ENCODE measurements around the gene BCDIN3D. TPM values are rescaled to one million over a fixed set of nuclear protein-coding genes. Genes with fewer than 3 reads are reported as not detected.

BCDIN3D gene
- total RNA-seq, 1 donor = 5.4 TPM

DNA sequence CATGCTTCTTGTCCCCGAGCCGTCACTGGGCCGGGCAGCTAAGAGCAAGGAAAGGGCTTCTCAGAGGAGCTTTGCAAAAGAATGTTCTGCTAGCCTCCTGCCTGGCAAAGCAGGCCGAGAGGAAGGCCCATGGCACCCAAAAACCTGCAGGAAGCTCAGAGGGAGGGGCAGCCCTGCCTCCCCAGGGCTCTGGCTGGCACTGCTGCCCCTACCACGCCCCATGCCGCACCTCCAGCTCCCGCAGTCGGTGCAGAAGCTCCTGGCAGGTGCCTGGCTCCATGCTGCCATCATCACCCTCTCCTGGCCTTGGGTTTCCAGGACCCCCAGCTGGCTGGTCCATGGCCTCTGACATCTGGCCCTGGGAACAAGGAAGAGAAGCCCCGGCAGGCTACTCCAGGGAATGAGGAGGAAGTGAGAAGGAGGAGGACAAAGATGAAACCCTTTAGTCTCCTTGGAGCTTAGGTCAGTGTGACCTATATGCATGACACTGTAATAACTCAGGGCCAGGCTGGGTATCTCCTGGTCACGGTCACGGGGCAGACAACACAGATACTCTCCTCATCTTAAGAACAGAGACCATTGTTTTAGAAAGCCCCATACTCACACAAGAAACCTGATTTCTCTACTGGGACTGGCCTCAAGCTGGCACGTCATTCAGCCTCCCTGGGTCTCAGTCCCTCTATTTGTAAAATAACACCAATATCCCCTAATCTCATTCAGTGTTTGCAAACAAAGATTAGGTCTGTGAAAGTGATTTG, 39.0 kb downstream of the BCDIN3D start:
- Histone ChIP-seq H2AFZ (ENCODE audit: low read length) (no peak overlapping the region), H3K4me3 (ENCODE audit: insufficient read depth, low read length) (no peak overlapping the region), H3K27ac (ENCODE audit: low read depth, low read length) (no peak overlapping the region), H3K27me3 (ENCODE audit: insufficient read depth, low read length) (no peaks in the 10 kb centered on the region), H3K4me2 (ENCODE audit: insufficient read depth, low read length) (no peak overlapping the region), H3K4me1 (ENCODE audit: insufficient read depth, low read length) (peaks cover 4% of the 10 kb centered on the region), H3K9me3 (ENCODE audit: low read depth, low read length) (no peaks in the 10 kb centered on the region), H3K79me2 (ENCODE audit: insufficient read depth, low read length) (peaks cover 36% of the 10 kb centered on the region), H3K36me3 (ENCODE audit: insufficient read depth, low read length) (peaks cover 64% of the 10 kb centered on the region), H4K20me1 (ENCODE audit: insufficient read depth, low read length) (peaks cover 66% of the 10 kb centered on the region)
- DNase-seq (ENCODE audit: insufficient read length, low spot score, missing footprints) = peak; percentile 58
- TF ChIP-seq, protein P1, sequence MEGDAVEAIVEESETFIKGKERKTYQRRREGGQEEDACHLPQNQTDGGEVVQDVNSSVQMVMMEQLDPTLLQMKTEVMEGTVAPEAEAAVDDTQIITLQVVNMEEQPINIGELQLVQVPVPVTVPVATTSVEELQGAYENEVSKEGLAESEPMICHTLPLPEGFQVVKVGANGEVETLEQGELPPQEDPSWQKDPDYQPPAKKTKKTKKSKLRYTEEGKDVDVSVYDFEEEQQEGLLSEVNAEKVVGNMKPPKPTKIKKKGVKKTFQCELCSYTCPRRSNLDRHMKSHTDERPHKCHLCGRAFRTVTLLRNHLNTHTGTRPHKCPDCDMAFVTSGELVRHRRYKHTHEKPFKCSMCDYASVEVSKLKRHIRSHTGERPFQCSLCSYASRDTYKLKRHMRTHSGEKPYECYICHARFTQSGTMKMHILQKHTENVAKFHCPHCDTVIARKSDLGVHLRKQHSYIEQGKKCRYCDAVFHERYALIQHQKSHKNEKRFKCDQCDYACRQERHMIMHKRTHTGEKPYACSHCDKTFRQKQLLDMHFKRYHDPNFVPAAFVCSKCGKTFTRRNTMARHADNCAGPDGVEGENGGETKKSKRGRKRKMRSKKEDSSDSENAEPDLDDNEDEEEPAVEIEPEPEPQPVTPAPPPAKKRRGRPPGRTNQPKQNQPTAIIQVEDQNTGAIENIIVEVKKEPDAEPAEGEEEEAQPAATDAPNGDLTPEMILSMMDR (IDR thresholded peaks at IDR 0.05; ENCODE audit: extremely low read depth, low read depth, low read length) = no peak

DNA sequence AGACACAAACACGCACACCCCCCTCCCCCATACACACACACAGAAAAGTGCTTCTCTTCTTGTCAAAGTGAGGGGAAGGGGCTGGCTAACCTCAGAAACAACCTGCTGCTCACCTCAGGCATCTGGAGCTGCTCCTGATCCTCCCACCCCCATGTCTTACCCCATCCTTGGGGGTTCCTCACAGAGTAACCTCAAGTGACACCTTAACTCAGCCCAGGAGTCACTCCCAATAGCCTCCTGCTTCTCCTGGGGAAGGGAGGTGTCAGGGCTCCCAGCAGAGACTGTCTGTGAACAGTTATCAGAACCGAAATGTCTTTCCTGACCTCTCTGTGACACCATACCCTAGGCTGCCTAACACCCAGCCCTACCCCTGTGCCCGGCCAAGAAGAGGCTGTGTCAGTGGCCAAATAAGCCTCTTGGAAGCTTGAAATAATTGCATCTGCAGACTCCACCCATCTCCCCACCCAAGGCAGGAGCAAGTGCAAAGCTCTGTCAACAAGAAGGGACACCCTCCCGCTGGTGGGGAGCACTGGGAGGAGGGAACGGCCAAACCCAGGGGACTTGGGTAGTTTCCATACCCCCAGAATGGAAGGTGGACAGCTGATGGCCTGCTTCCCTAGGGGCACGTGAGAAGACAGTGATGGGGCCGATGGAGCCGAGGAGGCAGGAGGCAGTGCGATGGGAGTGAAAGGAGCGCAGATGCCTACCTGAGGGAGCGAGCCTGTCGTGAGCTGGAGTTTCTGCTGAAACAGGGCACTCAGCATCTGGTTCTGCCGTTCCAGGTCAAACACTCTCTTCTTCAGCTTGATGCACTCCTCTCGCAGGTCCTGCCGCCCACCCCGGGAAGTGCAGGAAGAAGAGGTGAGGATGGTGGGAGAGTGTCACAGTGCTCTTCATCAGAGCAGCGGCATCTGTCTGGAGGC, 41.5 kb downstream of the BCDIN3D start:
- Histone ChIP-seq H3K36me3 (ENCODE audit: insufficient read depth, low read length) (peaks cover 80% of the 10 kb centered on the region), H3K4me1 (ENCODE audit: insufficient read depth, low read length) (no peaks in the 10 kb centered on the region), H3K4me2 (ENCODE audit: insufficient read depth, low read length) (no peak overlapping the region), H3K9me3 (ENCODE audit: low read depth, low read length) (no peaks in the 10 kb centered on the region), H3K27ac (ENCODE audit: low read depth, low read length) (no peak overlapping the region), H3K27me3 (ENCODE audit: insufficient read depth, low read length) (no peaks in the 10 kb centered on the region), H2AFZ (ENCODE audit: low read length) (no peak overlapping the region), H3K79me2 (ENCODE audit: insufficient read depth, low read length) (peaks cover 12% of the 10 kb centered on the region), H4K20me1 (ENCODE audit: insufficient read depth, low read length) (peaks cover 41% of the 10 kb centered on the region), H3K4me3 (ENCODE audit: insufficient read depth, low read length) (no peak overlapping the region)
- TF ChIP-seq, protein P1 (IDR thresholded peaks at IDR 0.05; ENCODE audit: extremely low read depth, low read depth, low read length) = no peak
- DNase-seq (ENCODE audit: insufficient read length, low spot score, missing footprints) = peak; percentile 66

DNA sequence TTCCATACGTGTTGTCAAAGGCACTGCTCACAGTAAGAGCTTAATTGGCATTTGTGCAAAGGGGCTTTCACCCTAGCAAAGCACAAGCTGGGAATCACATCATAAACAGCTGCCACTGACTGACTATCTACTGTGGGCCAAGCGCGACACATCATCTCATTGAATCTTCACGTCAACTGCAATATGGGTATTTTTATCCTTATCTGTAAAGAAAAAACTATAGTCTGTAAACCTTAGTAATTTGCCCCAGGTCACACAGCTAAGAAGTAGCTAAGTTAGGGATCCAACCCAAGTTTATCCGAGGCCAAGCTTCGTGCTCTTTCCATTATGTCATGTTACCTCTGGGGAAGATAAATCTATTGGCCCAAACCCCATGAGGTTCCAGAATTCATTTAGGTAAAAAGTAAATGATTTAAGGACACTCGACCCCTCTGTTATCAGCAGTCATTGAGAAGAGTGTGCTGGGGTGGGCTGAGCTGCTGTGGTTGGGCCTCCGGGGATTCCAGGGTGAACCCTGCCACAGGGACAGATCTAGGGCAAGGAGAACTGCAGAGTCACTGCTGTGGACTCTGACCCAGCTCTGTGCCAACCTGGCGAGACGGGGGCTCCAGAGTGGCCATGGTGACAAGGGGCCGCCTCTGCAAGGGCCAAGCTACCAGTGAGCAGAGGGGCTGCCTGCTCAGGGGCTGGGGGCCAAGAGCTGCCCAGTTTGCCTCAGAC, 42.3 kb downstream of the BCDIN3D start:
- H4K20me1 ChIP-seq (ENCODE audit: insufficient read depth, low read length) = peaks cover 33% of the 10 kb centered on the region
- H3K79me2 ChIP-seq (ENCODE audit: insufficient read depth, low read length) = peaks cover 5% of the 10 kb centered on the region
- H3K4me1 ChIP-seq (ENCODE audit: insufficient read depth, low read length) = no peaks in the 10 kb centered on the region
- H3K27me3 ChIP-seq (ENCODE audit: insufficient read depth, low read length) = no peaks in the 10 kb centered on the region
- H3K27ac ChIP-seq (ENCODE audit: low read depth, low read length) = no peak overlapping the region
- peaks cover 76% of the 10 kb centered on the region for H3K36me3 ChIP-seq (ENCODE audit: insufficient read depth, low read length)
- H2AFZ ChIP-seq (ENCODE audit: low read length) = no peak overlapping the region
- no peaks in the 10 kb centered on the region for H3K9me3 ChIP-seq (ENCODE audit: low read depth, low read length)
- TF ChIP-seq, protein P1 (IDR thresholded peaks at IDR 0.05; ENCODE audit: extremely low read depth, low read depth, low read length) = no peak
- peak; percentile 56 for DNase-seq (ENCODE audit: insufficient read length, low spot score, missing footprints)
- H3K4me2 ChIP-seq (ENCODE audit: insufficient read depth, low read length) = no peak overlapping the region
- H3K4me3 ChIP-seq (ENCODE audit: insufficient read depth, low read length) = no peak overlapping the region
